Measurements from ENCODE around the gene TRPC4.

DNA sequence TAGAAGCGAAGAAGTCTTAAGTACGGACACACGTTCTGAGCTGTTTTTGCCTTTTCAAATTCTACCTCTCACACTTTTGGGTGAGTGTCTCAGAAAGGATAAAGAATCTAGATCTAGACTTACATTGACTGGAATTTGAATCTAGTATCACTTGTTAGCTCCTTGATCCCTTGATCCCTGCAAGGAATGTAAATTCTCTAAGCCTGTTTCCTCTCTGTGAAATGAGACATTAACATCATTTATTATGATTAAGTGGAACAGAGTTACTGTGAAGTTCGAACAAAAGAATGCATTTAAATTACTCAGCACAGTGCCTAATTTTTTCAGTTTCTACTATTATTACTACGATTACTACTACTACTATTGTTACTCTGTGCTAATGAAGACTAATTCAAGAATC, 184.4 kb downstream of the TRPC4 start:
- TF ChIP-seq POLR2AphosphoS5 (IDR thresholded peaks at IDR 0.05), result no peak
- TF ChIP-seq, protein P1, sequence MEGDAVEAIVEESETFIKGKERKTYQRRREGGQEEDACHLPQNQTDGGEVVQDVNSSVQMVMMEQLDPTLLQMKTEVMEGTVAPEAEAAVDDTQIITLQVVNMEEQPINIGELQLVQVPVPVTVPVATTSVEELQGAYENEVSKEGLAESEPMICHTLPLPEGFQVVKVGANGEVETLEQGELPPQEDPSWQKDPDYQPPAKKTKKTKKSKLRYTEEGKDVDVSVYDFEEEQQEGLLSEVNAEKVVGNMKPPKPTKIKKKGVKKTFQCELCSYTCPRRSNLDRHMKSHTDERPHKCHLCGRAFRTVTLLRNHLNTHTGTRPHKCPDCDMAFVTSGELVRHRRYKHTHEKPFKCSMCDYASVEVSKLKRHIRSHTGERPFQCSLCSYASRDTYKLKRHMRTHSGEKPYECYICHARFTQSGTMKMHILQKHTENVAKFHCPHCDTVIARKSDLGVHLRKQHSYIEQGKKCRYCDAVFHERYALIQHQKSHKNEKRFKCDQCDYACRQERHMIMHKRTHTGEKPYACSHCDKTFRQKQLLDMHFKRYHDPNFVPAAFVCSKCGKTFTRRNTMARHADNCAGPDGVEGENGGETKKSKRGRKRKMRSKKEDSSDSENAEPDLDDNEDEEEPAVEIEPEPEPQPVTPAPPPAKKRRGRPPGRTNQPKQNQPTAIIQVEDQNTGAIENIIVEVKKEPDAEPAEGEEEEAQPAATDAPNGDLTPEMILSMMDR (IDR thresholded peaks at IDR 0.05 in 8 of 11, conservative IDR thresholded peaks at IDR 0.05 in 3 of 11), result no peak

Data from spleen (tissue), 7 donors.